HCT116 (cell line): ENCODE measurements around the gene IMMT.

Experiments used
- EGR1 ChIP-seq: IDR thresholded peaks from 2 replicates; pipeline ENCODE4 v1.6.1; 2012; ENCODE audit warnings: low read depth
- RAD21 ChIP-seq: IDR thresholded peaks from 2 replicates; pipeline ENCODE4 v1.6.1; 2012; ENCODE audit warnings: low read depth, mild to moderate bottlenecking
- TF ChIP-seq, protein P1 (sequence below): IDR thresholded peaks from 2 replicates; pipeline ENCODE4 v1.6.1; 2012
- TF ChIP-seq, protein P2 (sequence below), 3 experiments: fragments of 200-600 bp in 1 of 3; sonication (generic) in 1 of 3; IDR thresholded peaks in 2 of 3; conservative IDR thresholded peaks in 1 of 3; 2 replicates each; pipeline ENCODE4 v1.5.1; 2012 to 2017; ENCODE audit warnings: low read depth in 2 of 3, low read length in 2 of 3, antibody characterized with exemption in 1 of 3, borderline replicate concordance in 1 of 3, control low read depth in 1 of 3, mild to moderate bottlenecking in 1 of 3, mixed read lengths in 1 of 3, mixed run types in 1 of 3, moderate library complexity in 1 of 3; ENCODE audit not compliant: insufficient read depth in 1 of 3

DNA sequence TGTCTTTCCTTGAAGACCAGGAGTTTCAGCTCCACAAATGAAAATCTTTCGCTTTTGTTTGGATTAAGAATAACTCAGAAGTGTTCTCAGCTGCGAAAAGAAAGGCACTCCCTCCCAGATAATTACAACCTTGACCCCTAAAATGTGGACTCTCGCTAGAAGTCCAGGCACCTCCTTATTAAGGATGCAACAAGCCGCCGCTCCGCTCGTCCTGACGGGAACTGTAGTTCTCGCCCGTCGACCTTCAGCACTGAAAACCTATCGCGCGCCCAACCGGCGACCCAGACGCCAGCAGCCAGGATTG is 559 bp downstream of the IMMT start:
- TF ChIP-seq, protein P1, sequence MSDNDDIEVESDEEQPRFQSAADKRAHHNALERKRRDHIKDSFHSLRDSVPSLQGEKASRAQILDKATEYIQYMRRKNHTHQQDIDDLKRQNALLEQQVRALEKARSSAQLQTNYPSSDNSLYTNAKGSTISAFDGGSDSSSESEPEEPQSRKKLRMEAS: no peak
- TF ChIP-seq, protein P2, sequence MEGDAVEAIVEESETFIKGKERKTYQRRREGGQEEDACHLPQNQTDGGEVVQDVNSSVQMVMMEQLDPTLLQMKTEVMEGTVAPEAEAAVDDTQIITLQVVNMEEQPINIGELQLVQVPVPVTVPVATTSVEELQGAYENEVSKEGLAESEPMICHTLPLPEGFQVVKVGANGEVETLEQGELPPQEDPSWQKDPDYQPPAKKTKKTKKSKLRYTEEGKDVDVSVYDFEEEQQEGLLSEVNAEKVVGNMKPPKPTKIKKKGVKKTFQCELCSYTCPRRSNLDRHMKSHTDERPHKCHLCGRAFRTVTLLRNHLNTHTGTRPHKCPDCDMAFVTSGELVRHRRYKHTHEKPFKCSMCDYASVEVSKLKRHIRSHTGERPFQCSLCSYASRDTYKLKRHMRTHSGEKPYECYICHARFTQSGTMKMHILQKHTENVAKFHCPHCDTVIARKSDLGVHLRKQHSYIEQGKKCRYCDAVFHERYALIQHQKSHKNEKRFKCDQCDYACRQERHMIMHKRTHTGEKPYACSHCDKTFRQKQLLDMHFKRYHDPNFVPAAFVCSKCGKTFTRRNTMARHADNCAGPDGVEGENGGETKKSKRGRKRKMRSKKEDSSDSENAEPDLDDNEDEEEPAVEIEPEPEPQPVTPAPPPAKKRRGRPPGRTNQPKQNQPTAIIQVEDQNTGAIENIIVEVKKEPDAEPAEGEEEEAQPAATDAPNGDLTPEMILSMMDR (IDR thresholded peaks at IDR 0.05 in 2 of 3, conservative IDR thresholded peaks at IDR 0.05 in 1 of 3; ENCODE audit: borderline replicate concordance in 1 of 3, insufficient read depth in 1 of 3, low read depth in 2 of 3, low read length in 2 of 3): no peak
- no peak for TF ChIP-seq RAD21
- no peak for TF ChIP-seq EGR1
